T-cell (primary cell): ENCODE measurements around the gene CHST9. TPM values are rescaled to one million over a fixed set of nuclear protein-coding genes. Genes with fewer than 3 reads are reported as not detected.

Experiments
- ATAC-seq, 4 experiments: fragments of 200-7000 bp in 3 of 4; fragments of 150-1000 bp in 1 of 4; cut with Tn5 transposase; replicated peaks in 1 of 4; 1 replicate in 3 of 4; 2 replicates in 1 of 4; pipeline ENCODE4 v1.10.0; 2021; ENCODE audit warnings: moderate library complexity in 3 of 4, mild to moderate bottlenecking in 2 of 4, moderate number of reproducible peaks in 1 of 4
- CTCF ChIA-PET, 2 donors: fragments of 300-600 bp; sonication (Branson Sonifier 250); formaldehyde crosslinking; loops; one replicate each; lab custom pipeline; 2022; ENCODE audit warnings: antibody characterized with exemption in 2 of 2; lab: Charles Lee
- POLR2A ChIA-PET, 2 donors: fragments of 300-600 bp; sonication (Branson Sonifier 250); formaldehyde crosslinking; loops; one replicate each; lab custom pipeline; 2022; ENCODE audit warnings: antibody characterized with exemption in 2 of 2; lab: Charles Lee
- DNase-seq, 35 experiments: peaks; one replicate each; pipeline versions ENCODE4 v3.0.0 to v3.0.0-alpha.2; 2013 to 2023
- H3K27ac ChIP-seq: one replicate; pipeline ENCODE4 v1.5.1; 2013; ENCODE audit warnings: low read length
- H3K27me3 ChIP-seq, 2 experiments: replicated peaks in 1 of 2; 1 replicate in 1 of 2; 2 replicates in 1 of 2; pipeline versions ENCODE4 v1.6.1 to v1.7.0; 2013; ENCODE audit warnings: low read length in 1 of 2, mixed read lengths in 1 of 2; ENCODE audit not compliant: control insufficient read depth in 2 of 2, insufficient read depth in 2 of 2; ENCODE audit errors: extremely low read depth in 1 of 2
- H3K36me3 ChIP-seq, 2 donors: 1 replicate in 1 of 2; 2 replicates in 1 of 2; pipeline versions ENCODE4 v1.6.1 to v1.7.0; 2013; ENCODE audit warnings: low read length in 1 of 2; ENCODE audit not compliant: control insufficient read depth in 2 of 2, insufficient read depth in 1 of 2; ENCODE audit errors: extremely low read depth in 1 of 2
- H3K4me1 ChIP-seq, 2 experiments: 1 replicate in 1 of 2; 2 replicates in 1 of 2; pipeline versions ENCODE4 v1.6.1 to v1.7.0; 2013; ENCODE audit warnings: low read length in 2 of 2, mixed read lengths in 1 of 2; ENCODE audit not compliant: insufficient read depth in 2 of 2, control insufficient read depth in 1 of 2; ENCODE audit errors: extremely low read depth in 1 of 2
- H3K4me3 ChIP-seq, 2 donors: 1 replicate in 1 of 2; 2 replicates in 1 of 2; pipeline versions ENCODE4 v1.5.1 to v1.7.0; 2013; ENCODE audit warnings: mild to moderate bottlenecking in 2 of 2, low read length in 1 of 2, moderate library complexity in 1 of 2; ENCODE audit not compliant: control insufficient read depth in 1 of 2; ENCODE audit errors: extremely low read depth in 1 of 2
- H3K9me3 ChIP-seq: 2 replicates; pipeline ENCODE4 v1.7.0; 2013
- H3K27ac Mint-ChIP-seq, 2 donors: one replicate each; pipeline ENCODE4 v1.8.0; 2020 to 2021; ENCODE audit warnings: mild to moderate bottlenecking in 2 of 2, mixed read lengths in 2 of 2
- H3K27me3 Mint-ChIP-seq, 2 donors: one replicate each; pipeline ENCODE4 v1.8.0; 2021 to 2022; ENCODE audit warnings: mixed read lengths in 2 of 2
- H3K36me3 Mint-ChIP-seq: one replicate; pipeline ENCODE4 v1.8.0; 2021; ENCODE audit warnings: mixed read lengths
- H3K4me1 Mint-ChIP-seq, 3 donors: one replicate each; pipeline ENCODE4 v1.8.0; 2020 to 2022; ENCODE audit warnings: mixed read lengths in 3 of 3, mild to moderate bottlenecking in 1 of 3
- H3K4me3 Mint-ChIP-seq, 3 donors: one replicate each; pipeline ENCODE4 v1.8.0; 2020 to 2022; ENCODE audit warnings: mild to moderate bottlenecking in 3 of 3, mixed read lengths in 3 of 3, moderate library complexity in 3 of 3
- H3K9me3 Mint-ChIP-seq, 3 donors: one replicate each; pipeline ENCODE4 v1.8.0; 2020 to 2022; ENCODE audit warnings: mixed read lengths in 3 of 3
- WGBS: methylation state at CpG from one replicate; pipeline ENCODE4 v1.1.5; 2013; ENCODE audit warnings: missing lambda C conversion rate; ENCODE audit not compliant: insufficient coverage; 5-methylcytosine and 5-hydroxymethylcytosine counted together
- total RNA-seq, 35 experiments: library from RNA in 6 of 35; stranded (reverse) in 6 of 35; fragments of 120-200 nt in 1 of 35; gene quantifications; one replicate each; pipeline versions ENCODE4 v1.2.1 to v1.2.4 and lab custom pipeline; 2013 to 2026

Gene CHST9
- total RNA-seq, 5 donors from 2014 or later (not counting 1 experiment from before 2014, with no cell fraction given) = not detected

- ChIA-PET CTCF (no interaction called here), POLR2A (no interaction called here)
- Mint-ChIP-seq H3K27ac (no peak overlapping the region), H3K9me3 (peaks cover 2 to 20% (median 10%) of the 10 kb centered on the region in 3 donors), H3K27me3 (peaks cover 0 to 3% of the 10 kb centered on the region in 2 donors), H3K4me1 (no peaks in the 10 kb centered on the region), H3K36me3 (no peaks in the 10 kb centered on the region), H3K4me3 (no peak overlapping the region)
- Histone ChIP-seq H3K27ac (no peak overlapping the region), H3K27me3 (no peaks in the 10 kb centered on the region), H3K4me3 (no peak overlapping the region), H3K36me3 (no peaks in the 10 kb centered on the region), H3K9me3 (no peaks in the 10 kb centered on the region), H3K4me1 (no peaks in the 10 kb centered on the region)
- ATAC-seq (no peak), DNase-seq (no peak)
- WGBS = 85% methylated on average over 5 of the region's 6 CpGs
Measured at GRCh38 chr18:26993568-26993967, 191.5 kb downstream of the CHST9 start.

DNA sequence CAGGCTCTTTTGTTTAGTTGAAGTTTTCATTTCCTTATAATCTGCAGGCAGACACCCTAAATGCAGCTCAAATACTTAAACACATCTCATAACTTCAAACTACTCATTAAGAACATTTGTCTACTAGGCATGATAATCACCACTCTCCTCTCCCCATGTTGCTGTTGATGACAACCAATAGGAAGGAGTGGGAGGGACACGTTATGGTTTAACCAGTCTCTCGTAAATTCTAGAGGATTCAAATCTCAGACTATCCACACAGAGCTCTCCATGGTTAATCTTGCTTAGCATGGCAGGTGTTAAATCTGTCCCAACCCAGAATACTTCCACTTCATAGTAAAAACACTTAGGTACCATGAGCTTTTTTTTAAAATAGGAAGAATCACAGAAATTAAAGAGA, 192.2 kb downstream of the CHST9 start:
- no CpG with 5 or more reads among the region's 2 CpGs for WGBS
- ATAC-seq = no peak

GRCh38 chr18:26989842-26990241, 195.3 kb downstream of the CHST9 start:
- DNase-seq (no peak), ATAC-seq (no peak)
- H3K4me1 ChIP-seq = no peaks in the 10 kb centered on the region
- no peaks in the 10 kb centered on the region for H3K36me3 ChIP-seq
- CTCF ChIA-PET = no interaction called here
- no peak overlapping the region for H3K4me3 ChIP-seq
- Mint-ChIP-seq H3K27me3 (no peaks in the 10 kb centered on the region), H3K36me3 (no peaks in the 10 kb centered on the region), H3K9me3 (peaks cover 7 to 16% (median 13%) of the 10 kb centered on the region in 3 donors), H3K27ac (no peak overlapping the region), H3K4me3 (no peak overlapping the region), H3K4me1 (no peaks in the 10 kb centered on the region)
- H3K27ac ChIP-seq = no peak overlapping the region
- H3K9me3 ChIP-seq = no peaks in the 10 kb centered on the region
- POLR2A ChIA-PET = no interaction called here
- no peaks in the 10 kb centered on the region for H3K27me3 ChIP-seq

More for the DNA sequence above, 192.2 kb downstream of the CHST9 start:
- CTCF ChIA-PET = no interaction called here
- Histone ChIP-seq H3K9me3 (no peaks in the 10 kb centered on the region), H3K27me3 (no peaks in the 10 kb centered on the region), H3K4me1 (no peaks in the 10 kb centered on the region), H3K4me3 (no peak overlapping the region), H3K27ac (no peak overlapping the region), H3K36me3 (no peaks in the 10 kb centered on the region)
- no peaks in the 10 kb centered on the region for H3K36me3 Mint-ChIP-seq
- no peak overlapping the region for H3K4me3 Mint-ChIP-seq
- no peak for DNase-seq
- no peak overlapping the region for H3K27ac Mint-ChIP-seq
- H3K27me3 Mint-ChIP-seq = peaks cover 0 to 3% of the 10 kb centered on the region in 2 donors
- H3K4me1 Mint-ChIP-seq = no peaks in the 10 kb centered on the region
- peaks cover 2 to 20% (median 10%) of the 10 kb centered on the region in 3 donors for H3K9me3 Mint-ChIP-seq
- POLR2A ChIA-PET = no interaction called here

DNA sequence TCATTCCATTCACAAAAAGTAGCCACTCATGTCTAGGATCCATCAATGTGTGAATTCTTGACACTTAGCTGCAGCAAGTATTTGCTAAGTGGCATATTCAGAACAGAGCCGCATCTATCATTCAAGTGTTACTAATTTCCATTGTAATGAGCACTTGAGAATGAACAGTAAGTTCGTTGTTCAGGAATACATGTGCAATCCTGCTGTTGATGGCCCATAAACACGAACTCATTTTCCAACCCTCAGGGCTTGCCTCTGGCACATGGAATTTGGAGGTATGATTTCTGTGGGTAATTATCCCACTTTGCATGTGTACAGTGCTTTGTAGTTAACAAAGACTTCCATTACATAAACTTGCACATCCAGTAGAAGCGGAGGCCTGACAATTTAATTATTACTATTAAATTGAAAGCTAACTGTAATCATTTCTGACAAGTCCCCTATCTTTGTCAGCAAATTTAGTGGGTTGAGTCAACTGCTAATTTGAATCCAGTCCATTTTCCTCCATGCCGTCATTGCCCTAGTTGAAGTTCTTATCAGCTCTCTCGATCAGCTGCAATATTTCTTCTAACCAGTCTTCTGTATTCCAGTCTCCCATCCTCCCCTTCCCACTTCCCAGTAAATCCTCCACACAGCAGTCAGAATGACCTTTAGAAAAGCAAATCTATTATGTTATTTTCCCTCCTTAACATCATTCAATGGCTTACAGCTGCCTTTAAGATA, 203.6 kb downstream of the CHST9 start:
- ATAC-seq (no peak), DNase-seq (no peak)
- Histone ChIP-seq H3K9me3 (no peaks in the 10 kb centered on the region), H3K27me3 (no peaks in the 10 kb centered on the region), H3K4me1 (no peaks in the 10 kb centered on the region), H3K4me3 (no peak overlapping the region), H3K36me3 (no peaks in the 10 kb centered on the region), H3K27ac (no peak overlapping the region)
- peaks cover 3 to 5% (median 4%) of the 10 kb centered on the region in 3 donors for H3K9me3 Mint-ChIP-seq
- 93% methylated on average over 2 of the region's 6 CpGs for WGBS
- no peaks in the 10 kb centered on the region for H3K27me3 Mint-ChIP-seq
- ChIA-PET POLR2A (no interaction called here), CTCF (interaction anchor here in 1 of 2 donors (0.7 kb wide), 1 partner anchor 1510 kb away, joined by 8 read pairs; no protein-coding TSS in a partner anchor)
- H3K27ac Mint-ChIP-seq = no peak overlapping the region
- no peaks in the 10 kb centered on the region for H3K4me1 Mint-ChIP-seq
- no peak overlapping the region for H3K4me3 Mint-ChIP-seq
- no peaks in the 10 kb centered on the region for H3K36me3 Mint-ChIP-seq

DNA sequence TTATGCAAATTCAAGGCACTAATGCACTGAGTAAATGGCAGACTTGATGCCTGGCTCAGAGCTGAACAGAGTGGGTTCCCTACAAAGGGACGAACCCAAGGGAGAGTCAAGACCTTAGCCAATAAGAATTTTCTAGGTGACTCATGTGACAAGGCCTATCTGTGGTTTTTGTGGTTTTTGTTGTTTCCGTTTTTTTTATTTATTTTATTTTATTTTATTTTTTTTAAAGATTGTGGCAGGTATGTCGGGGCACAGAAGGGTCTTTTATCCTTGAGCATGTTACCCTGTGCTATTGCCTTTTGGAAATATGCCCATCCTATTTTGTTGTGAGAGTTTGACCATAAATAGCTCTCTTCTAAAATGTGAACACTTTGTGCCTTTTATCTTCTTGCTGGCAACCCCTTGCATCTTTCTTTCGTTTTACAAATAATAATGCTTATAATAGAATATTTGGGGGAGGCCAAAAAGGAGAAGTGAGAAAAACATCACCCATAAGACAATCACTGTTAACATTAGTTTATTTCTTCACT, 206.2 kb downstream of the CHST9 start:
- H3K27ac Mint-ChIP-seq = no peak overlapping the region
- no peaks in the 10 kb centered on the region for H3K4me1 ChIP-seq
- no peaks in the 10 kb centered on the region for H3K9me3 ChIP-seq
- H3K36me3 Mint-ChIP-seq = no peaks in the 10 kb centered on the region
- ATAC-seq = no peak
- no peaks in the 10 kb centered on the region for H3K9me3 Mint-ChIP-seq
- no peak overlapping the region for H3K4me3 ChIP-seq
- no peaks in the 10 kb centered on the region for H3K36me3 ChIP-seq
- POLR2A ChIA-PET = no interaction called here
- H3K27me3 ChIP-seq = no peaks in the 10 kb centered on the region
- H3K4me3 Mint-ChIP-seq = no peak overlapping the region
- DNase-seq = no peak
- H3K4me1 Mint-ChIP-seq = no peaks in the 10 kb centered on the region
- H3K27ac ChIP-seq = no peak overlapping the region
- CTCF ChIA-PET = no interaction called here
- H3K27me3 Mint-ChIP-seq = no peaks in the 10 kb centered on the region
- WGBS = no CpG with 5 or more reads among the region's 4 CpGs

- no peaks in the 10 kb centered on the region for H3K9me3 ChIP-seq
- H3K27ac ChIP-seq = no peak overlapping the region
- ChIA-PET POLR2A (no interaction called here), CTCF (no interaction called here)
- ATAC-seq (no peak), DNase-seq (no peak)
- no peak overlapping the region for H3K4me3 ChIP-seq
- Mint-ChIP-seq H3K36me3 (no peaks in the 10 kb centered on the region), H3K4me3 (no peak overlapping the region), H3K27me3 (no peaks in the 10 kb centered on the region), H3K4me1 (no peaks in the 10 kb centered on the region), H3K9me3 (peaks cover 0 to 4% (median 3%) of the 10 kb centered on the region in 3 donors), H3K27ac (no peak overlapping the region)
- H3K27me3 ChIP-seq = no peaks in the 10 kb centered on the region
- no peaks in the 10 kb centered on the region for H3K4me1 ChIP-seq
- no peaks in the 10 kb centered on the region for H3K36me3 ChIP-seq
- no CpG with 5 or more reads among the region's 1 CpG for WGBS
Measured at GRCh38 chr18:26977781-26978180, 207.3 kb downstream of the CHST9 start.
